HG03064 (cell line): ENCODE measurements around the gene PTGFRN.
"Not testable (repeated sequence)": the region's sequence is repeated elsewhere in the genome, so short reads cannot be mapped to it uniquely, and the experiment has no call there.

Experiments
- ATAC-seq: cut with Tn5 transposase; IDR thresholded peaks from one replicate; pipeline ENCODE4 v1.9.1; 2021; ENCODE audit warnings: low read depth; ENCODE audit not compliant: unreplicated experiment

Gene PTGFRN

DNA sequence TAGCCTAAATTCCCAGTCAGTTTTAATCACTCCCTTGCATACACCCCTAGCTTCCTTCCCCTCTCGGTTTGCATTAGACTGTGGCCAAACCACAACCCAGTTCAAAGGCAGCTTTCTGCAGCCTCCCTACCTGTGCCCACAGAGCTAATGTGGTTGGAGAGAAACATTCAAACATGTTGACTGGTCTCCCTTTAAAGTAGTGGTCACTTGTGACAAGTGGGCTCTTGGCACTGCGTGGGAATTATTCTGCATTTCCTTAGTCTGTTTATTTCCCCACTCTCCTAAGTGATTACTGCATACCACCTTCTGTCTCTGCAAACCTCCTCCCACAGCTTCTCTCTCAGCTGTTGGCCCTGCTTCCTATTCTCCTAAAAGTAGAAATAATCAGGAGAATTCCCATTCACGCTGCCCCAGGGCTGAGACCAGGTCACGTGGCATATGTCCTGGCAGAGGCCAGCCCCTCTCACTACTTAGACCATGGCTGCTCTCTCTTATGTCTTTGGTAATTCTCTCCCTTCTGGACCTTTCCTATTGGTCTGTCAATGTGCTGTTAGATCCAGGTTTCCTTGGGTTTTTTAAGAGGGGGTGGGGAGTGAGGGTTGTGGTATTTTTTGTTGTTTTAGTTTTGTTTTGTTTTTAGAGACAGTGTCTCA is 53.4 kb downstream of the PTGFRN start:
- ATAC-seq = no peak

DNA sequence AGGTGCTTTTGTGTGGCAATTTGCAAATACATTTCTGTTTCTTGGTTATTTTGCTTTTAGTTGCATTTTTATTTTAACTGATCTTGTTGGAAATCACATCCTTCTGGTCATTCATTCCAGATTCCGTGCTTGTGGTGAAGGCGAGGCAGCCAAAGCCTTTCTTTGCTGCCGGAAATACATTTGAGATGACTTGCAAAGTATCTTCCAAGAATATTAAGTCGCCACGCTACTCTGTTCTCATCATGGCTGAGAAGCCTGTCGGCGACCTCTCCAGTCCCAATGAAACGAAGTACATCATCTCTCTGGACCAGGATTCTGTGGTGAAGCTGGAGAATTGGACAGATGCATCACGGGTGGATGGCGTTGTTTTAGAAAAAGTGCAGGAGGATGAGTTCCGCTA is 57.1 kb downstream of the PTGFRN start:
- ATAC-seq = no peak

DNA sequence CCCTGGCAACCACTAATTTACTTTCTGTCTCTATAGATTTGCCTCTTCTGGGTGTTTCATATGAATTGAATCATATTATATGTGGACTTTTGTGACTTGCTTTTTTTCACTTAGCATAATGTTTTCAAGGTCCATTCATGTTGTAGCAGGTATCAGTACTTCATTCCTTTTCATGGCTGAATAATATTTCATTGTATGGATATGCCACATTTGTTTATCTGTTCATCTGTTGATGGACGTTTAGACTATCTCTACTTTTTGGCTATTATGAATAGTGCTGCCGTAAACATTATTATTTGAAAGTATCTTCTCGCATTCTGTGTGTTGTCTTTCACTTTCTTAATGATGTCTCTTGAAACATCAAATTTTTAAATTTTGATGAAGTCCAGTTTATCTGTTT is 59.0 kb downstream of the PTGFRN start:
- no peak for ATAC-seq

DNA sequence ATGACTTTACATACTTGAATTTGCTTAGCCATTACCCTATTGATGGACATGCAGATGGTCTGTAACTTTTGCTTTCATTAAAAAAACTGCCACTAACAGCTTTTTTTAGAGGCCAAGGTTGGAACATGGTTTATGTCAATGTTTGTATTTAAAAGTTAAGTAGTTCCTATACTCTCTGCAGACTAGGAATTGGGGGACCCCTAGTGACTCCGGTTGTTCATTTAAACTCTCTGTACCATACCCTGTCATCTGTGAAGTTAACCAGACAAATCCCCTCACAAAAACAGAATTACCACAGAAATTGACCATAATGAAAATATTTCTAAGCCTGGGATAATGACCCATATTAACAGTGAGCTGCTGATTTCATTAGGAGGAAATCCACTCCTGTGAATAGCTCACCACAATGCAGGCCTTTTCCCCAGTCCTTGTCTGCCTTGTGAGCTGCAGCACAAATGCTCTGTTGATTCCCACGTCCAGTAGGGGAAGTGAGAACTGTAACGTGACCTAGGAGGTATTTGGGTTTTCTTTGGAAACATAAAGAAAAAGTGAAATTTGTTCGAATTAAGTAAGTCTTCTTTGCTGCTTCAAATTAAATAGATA is 61.6 kb downstream of the PTGFRN start:
- ATAC-seq = no peak

DNA sequence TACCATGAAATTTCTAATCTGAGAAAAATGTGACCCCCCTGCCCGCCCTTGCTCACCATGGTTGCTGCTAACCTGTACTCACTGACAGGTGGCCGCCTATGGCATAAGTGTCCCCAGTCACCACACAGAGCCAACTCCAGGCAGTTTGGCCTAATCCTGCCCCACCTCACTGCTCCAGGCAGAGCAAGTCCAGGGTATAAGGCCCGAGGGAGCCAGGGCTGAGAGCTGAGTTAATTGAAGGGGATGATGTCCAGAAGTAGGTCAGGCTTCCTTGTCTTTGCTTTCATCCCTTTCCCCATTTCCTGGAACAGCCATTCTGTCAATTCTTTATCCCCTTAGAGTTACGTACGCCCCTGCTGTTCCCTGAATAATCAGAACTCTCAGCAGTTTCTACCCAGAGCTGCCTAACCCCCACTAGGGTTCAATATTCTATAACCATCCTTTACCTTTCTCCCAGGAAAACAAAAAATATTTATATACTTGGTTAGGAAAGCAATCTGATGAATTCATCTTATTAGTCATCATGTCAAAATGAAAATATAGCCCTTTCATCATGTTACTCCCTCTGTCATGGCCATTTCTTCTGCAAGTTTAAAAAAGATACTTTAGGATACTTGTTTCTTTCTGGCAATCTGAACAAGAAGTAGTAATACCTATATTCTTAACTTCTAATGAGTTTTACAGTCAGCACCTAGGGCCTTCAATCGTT is 62.4 kb downstream of the PTGFRN start:
- no peak for ATAC-seq

- ATAC-seq = no peak
These were observed 62.9 kb downstream of the PTGFRN start for GRCh38 chr1:116972674-116973030.

DNA sequence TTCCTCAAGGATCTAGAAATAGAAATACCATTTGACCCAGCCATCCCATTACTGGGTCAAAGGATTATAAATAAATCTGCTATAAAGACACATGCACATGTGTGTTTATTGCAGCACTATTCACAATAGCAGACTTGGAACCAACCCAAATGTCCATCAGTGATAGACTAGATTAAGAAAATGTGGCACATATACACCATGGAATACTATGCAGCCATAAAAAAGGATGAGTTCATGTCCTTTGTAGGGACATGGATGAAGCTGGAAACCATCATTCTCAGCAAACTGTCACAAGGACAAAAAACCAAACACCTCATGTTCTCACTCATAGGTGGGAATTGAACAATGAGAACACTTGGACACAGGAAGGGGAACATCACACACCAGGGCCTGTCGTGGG is 70.6 kb downstream of the PTGFRN start:
- ATAC-seq = not testable (repeated sequence)

DNA sequence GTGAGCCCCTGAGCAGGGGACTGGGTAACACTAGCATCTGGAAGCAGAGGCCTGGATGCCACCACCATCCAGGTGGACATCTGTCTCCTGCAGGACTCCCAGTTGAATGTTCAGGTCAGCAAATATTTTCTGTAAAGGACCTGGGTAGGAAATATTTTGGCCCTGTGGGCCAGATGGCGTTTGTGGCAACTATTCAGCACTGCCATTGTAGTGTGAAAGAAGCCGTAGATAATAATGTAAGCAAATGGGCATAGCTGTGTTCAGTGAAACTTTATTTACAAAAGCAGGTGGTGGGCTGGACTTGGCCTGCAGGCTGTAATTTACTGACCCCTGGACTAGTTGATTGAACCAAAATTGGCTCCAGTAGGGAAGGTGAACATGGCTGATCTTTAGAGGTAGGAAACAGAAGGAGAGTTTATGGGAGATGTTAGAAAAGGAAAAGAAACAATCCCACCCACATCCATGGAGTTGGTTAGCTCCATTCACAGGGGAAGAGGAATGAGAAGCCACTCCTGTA is 71.9 kb downstream of the PTGFRN start:
- no peak for ATAC-seq

DNA sequence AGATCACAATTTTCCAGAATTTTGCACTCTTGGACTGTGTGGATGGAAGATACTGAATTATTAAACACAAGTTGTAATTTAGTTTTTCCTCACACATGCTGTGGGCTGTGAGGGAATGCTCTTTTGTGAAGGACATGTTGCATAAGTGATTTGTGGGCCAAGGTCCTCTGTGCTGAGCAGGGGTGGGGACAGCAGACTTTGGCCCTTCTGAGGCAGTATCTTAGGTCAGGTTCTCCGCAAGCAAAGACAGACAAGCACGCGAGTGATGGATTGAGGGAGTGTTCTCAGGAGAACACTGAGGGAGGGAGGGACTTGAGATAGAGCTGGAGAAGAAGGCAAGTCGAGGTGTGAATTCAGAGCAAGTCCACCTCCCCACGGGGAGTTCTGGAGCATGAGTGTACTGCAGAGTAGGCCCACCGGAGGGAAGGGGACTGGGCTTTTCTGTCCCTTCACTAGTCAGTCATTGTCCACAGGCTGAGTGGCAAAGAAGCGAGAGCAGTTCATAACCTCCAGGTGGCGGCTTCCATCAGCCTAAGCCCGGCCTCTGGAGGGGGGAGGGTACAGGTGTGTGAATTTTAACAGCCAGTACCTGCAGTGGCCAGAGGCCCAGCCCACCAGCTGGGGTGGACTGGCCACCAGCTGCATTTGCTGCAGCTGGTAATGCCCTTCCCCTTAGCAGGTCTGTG is 72.7 kb downstream of the PTGFRN start:
- no peak for ATAC-seq

GRCh38 chr1:116983112-116983511 is 73.4 kb downstream of the PTGFRN start:
- ATAC-seq = no peak

DNA sequence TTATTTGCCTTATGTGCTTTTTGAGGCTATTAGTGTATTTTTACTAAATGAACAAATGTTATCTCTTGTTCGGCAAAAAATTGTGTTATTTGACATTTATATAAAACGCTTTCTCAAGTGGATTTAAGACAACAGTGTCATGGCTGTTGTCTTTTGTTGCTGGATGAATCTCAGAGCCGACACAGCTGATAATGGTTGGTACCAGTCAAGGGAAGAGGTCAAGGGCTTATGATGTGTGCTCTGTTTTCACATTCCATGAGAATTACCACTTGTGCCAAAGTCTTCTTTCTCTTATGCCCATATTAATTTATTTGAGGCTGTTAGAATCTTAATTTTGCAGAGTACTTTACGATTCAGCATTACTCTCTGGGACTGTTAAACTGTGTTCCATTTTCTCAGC is 74.0 kb downstream of the PTGFRN start:
- no peak for ATAC-seq

DNA sequence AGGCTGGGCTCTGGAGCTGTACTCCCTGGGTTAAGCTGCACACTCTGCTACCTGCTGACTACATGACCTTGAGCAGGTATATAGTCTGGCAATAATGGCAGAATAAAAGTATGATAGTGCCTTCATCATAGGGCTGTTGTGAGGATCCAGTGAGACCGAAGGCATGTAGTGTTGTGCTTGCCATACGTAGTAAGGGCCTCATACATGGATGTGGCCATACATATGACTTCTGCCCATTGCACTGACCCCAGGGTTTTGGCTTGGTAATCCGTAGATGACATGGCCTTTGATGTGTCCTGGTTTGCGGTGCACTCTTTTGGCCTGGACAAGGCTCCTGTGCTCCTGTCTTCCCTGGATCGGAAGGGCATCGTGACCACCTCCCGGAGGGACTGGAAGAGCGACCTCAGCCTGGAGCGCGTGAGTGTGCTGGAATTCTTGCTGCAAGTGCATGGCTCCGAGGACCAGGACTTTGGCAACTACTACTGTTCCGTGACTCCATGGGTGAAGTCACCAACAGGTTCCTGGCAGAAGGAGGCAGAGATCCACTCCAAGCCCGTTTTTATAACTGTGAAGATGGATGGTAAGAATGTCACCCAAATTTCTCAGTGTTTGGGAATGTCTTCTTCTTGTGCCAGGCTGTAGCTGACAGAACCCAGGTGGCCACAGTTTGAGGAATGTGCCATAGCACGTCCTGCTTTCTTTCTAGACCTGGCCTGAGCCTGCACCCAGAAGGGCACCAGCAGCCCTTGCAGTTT is 74.9 kb downstream of the PTGFRN start:
- ATAC-seq = no peak

- no peak for ATAC-seq
These were observed 76.9 kb downstream of the PTGFRN start for GRCh38 chr1:116986421-116987255.

- no peak for ATAC-seq
These were observed 77.5 kb downstream of the PTGFRN start for GRCh38 chr1:116987256-116987555.

GRCh38 chr1:116988248-116988647 is 78.5 kb downstream of the PTGFRN start:
- no peak for ATAC-seq

DNA sequence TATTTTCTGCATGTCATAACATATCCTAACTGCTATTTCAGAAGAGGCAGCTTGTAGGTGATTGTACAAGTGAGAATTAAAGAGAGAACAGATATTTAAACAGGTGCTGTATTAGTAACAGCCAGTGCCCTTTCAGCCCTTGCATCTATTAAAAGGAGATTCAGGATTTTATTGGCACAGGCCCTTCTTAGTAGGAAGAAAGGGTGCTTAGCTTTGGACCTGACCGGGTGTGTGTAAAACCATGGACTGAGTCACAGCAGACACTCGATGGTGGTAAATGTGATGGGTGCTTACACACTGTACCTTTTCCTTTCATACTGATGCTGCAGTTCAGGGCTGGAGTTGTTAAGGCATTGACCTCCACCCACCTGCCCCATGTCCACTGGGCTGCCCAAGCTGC is 79.2 kb downstream of the PTGFRN start:
- no peak for ATAC-seq

GRCh38 chr1:116989835-116990234 is 80.1 kb downstream of the PTGFRN start:
- ATAC-seq = no peak

GRCh38 chr1:116990612-116991151 is 81.0 kb downstream of the PTGFRN start:
- ATAC-seq = no peak

DNA sequence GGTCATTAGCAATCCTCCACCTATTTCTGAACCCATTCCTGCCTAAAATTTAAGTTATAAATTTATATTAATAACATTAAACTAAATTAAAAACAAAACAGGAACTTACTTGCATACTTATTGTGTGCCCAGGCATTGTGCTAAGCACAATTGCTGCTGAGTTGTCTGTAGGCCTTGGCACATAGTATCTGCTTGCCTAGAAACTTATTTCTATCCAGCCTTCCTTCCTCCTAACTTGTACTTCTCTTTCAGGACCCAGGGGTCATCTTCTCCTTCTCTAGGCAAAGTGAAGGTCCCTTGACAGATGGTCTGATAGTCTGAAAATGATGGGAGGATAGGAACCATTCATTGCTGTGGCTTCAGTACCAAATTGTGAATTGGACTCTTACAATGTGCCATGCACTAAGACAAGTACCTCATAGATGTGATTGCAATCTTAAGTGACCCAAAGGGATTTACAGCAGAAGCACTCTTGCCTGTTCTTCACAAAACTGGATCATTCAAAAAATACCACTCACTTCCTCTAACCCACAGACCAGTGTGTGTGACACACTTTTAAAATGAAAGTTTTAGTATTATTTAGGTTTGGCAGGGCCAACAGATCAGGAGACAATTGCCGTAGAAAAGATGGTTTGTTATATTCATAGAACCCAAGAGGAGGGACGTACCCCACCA is 81.6 kb downstream of the PTGFRN start:
- ATAC-seq = no peak
